HG02943 (cell line): Measurements from ENCODE around the gene LRRC74B.

Experiments
- ATAC-seq: cut with Tn5 transposase; IDR thresholded peaks from one replicate; pipeline ENCODE4 v1.9.1; 2021; ENCODE audit warnings: mild to moderate bottlenecking, low read depth, moderate library complexity; ENCODE audit not compliant: unreplicated experiment

LRRC74B gene

DNA sequence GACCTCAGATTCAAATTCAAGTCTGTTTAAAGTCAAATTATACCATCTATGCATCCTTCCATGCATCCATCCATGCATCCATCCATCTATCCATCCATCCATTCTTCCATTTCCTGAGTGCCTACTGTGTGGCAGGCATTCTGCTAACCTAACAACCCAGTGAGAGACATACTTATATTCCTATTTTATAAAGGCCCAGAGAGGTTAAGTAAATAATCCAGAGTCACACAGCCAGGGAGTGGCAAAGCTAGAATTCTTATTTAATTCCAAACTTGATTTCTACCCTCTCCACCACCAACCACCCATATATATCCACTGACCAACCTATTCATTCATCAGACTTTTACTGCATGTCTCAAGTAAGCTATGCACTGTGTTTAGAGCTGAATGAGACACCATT, 53.8 kb downstream of the LRRC74B start:
- ATAC-seq: no peak

DNA sequence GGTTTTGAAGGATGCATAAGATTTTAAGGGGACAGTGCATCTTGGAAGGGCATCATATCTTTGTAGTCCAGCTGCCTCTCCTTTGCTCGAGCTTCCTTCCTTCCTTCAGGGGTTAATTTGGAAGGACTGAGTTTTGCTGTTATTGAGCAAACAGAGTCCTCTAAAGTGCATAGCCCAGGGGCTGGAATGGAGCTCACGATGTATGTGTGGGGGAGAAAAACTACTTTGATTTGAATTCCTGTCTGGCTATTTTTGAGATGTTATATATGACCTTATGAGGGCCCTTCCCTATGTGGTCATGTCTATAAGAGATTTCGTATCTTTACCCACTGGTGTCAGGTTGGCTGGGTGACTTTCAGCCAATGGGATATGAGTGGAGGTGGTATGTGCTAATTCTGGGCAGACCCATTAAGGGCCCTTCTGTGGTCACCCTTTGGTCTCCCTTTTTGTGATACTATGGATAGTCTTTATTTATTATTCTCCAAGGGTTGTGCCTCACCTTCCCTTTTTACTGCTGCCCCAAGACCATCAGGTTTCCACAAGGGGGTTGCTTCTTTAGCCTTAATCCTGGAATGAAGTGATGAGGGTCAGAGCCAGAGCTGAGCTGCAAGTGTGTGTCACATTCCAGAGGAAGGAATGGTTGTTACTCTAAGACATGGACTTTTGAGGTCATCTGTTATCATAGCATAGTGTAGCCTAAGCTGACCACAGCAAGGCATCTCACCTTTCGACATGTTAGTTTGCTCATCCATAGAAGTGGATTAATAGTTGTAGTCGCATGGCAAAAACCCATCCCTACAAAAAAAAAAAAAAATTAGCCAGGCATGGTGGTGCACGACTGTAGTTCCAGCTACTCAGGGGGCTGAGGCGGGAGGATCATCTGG, 54.6 kb downstream of the LRRC74B start:
- no peak for ATAC-seq

DNA sequence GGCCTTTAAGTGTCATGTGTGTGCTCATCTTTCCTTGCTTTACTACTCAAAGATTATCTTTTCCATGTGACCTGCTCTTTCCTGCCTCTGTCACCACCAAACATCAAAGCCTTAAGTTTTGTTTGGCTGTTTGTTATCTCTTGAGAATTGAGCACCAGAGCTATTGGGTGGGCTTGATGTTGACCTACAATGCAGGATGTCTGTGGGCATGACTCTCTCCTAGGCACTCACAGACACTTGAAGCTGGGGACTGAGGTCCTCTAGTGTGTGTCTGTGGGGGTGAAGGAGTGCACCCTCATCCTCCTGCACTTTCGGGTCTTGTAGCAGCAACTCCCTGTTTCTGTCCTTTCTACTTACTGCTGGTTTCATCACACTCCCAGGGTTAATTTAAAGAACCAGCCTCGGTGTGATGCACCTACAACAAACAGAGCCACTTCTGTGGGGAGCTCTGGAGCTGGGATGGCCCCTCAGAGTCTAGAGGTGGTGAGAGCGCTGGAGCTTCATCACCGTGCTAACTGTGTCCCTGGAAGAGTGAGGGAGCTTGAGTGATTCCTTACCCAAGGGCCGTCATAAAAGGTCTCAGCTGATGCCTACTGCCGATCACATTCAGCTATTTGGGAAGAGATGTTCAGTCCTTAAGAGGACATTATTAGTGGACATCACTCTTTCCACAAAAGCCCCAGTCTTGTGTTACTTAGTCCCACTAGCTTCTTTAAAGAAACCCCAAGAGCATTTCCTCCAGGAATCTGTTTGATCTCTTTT, 56.3 kb downstream of the LRRC74B start:
- no peak for ATAC-seq

DNA sequence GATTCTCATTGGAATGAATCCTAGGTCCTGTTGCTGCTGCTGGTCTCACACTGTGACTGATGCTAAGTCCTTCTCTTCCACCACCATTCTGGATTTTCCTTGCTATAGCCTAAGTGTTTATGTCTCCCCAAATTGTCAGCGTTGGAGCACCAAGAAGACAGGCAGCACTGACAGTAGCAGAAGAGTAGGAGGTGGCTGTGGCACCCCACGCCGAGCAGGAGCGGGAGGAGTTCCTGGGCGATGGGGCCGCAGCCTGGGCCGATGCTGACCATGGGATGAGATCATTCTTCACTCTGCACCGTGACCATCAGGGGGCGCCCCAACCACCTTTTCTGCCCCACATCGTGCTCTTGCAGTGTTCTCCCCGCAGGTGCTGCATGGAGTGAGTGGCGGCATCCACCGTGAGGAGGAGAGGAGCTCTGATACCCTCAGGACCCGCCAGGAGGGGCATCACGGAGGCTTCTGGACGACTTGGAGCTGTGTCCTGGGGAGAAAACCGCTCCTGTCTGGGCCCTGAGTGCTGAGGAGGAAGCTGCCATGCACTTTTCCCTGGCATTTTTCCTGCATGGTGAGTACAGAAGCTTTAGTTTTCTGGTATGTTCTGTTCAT, 57.0 kb downstream of the LRRC74B start:
- ATAC-seq: no peak

DNA sequence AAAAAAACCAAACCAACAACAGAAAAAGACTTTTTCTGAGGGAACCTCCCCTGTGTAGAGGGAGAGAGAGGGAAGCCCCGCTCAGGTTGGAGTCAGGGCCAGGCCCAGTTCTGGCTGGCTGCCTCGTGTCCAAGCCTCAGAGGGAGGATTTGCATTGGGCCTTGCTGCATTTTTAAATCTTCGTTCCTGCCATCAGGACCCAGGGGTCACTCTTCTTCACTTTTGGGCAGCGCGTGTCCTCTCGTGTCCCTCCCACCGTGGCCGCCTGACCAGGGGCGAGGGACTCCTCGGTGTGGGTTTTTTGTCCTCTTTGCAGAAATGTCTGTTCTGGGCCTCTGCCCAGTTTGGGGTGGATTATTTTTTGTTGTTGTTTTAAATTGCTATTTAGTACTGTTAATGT, 57.9 kb downstream of the LRRC74B start:
- no peak for ATAC-seq

DNA sequence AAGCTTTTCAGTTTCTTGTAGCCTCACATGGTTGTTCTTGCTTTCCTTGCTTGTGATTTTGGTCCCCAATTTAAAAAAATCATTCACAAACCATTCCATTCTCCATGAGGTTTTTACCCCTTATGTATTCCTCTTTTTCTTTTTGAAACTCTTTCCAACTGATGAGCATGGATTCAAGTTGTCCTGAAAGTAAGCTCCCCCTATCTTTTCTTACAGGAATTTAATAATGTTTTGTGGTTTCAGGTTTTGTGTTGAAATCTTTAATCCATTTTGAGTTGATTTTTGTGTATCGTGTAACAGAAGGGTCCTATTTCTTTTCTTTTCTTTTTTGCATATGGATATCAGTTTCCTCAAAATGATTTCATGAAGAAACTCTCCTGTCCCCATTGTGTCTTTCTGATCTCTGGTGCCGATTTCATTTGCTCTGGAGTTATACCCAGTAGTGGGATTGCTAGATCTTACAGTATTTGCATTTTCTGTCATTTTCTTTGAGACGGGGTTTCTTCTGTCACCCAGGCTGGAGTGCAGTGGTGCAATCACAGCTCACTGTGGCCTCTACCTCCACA, 58.5 kb downstream of the LRRC74B start:
- ATAC-seq: no peak

DNA sequence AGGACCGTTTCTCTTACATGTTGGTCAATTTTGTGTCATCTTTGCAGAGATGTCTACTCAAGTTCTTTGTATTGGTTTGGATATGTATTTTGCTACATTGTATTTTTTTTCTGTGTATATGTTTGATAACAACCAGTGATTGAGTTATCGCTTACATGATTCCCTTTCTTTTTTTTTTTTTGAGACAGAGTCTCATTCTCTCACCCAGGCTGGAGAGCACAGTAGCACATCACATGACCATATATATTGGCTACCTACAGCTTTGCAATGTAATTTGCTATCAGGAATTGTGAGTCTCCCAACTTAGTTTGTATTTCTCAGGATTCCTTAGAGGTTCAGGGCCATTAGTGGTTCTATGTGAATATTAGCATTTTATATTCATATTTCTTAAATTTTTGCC, 59.5 kb downstream of the LRRC74B start:
- no peak for ATAC-seq

DNA sequence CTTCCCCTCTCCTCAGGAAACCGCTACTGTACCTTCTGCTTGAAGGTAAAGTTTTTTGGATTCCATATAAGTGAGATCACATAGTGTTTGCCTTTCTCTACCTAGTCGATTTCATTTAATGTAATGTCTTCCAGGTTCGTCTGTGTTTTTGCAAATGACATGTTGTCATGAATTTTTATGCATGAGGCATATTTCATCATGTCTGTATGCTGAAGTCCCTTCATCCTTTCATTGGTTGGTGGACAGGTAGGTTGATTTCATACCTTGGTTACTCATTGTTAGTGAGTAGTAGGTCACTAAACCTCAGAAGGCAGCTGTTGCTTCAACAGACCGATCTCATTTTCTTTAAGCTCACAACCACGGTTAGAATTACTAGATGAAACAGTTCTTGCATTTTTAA, 60.3 kb downstream of the LRRC74B start:
- ATAC-seq: no peak

DNA sequence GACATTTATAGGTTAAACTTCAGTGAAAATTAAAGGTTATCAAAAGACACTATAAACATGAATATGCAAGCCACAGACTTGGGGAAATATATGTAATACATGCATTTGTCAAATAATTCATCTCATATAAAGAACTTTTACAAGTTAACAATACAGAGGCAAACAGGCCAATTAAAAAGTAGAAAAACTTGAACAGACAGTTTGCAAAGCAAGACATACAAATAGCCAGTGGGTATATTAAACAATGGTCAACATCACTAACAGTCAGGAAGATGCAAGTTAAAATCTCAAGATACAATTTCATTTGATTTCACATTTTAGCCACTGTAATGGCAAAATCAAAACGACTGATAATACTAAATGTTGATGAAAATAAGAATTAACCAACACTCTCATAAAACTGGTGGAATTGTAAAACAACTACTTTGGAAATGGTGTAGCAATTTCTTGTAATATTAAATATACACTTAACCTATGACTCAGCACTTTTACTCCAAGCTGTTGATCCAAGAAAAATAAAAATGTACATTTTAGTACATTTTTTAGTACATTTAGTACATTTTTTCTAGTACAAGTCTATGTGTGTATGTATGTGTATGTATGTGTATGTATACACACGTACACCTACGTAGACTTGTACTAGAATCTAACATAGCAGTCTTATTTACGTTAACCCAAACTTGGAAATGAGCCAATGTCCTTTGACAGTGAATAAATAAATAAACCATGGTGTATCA, 62.8 kb downstream of the LRRC74B start:
- no peak for ATAC-seq
